Measurements from ENCODE around the gene AKT3.
"Not testable (repeated sequence)": the region's sequence is repeated elsewhere in the genome, so short reads cannot be mapped to it uniquely, and the experiment has no call there.

AKT3 gene

GRCh38 chr1:243842161-243842560 lies 7.9 kb downstream of the AKT3 start:
- DNase-seq (ENCODE audit: low read depth in 2 of 2): no peak

- no peak for DNase-seq (ENCODE audit: low read depth in 2 of 2)
Observed at GRCh38 chr1:243841507-243841906, 8.5 kb downstream of the AKT3 start.

GRCh38 chr1:243837907-243838535 lies 12.0 kb downstream of the AKT3 start:
- DNase-seq (ENCODE audit: low read depth in 2 of 2): no peak

GRCh38 chr1:243834130-243834529 lies 15.9 kb downstream of the AKT3 start:
- DNase-seq (ENCODE audit: low read depth in 2 of 2): no peak

- no peak for DNase-seq (ENCODE audit: low read depth in 2 of 2)
Observed at GRCh38 chr1:243831463-243831862, 18.6 kb downstream of the AKT3 start.

GRCh38 chr1:243827206-243827605 lies 22.8 kb downstream of the AKT3 start:
- DNase-seq (ENCODE audit: low read depth in 2 of 2): no peak

GRCh38 chr1:243824907-243825306 lies 25.1 kb downstream of the AKT3 start:
- DNase-seq (ENCODE audit: low read depth in 2 of 2): not testable (repeated sequence)

- no peak for DNase-seq (ENCODE audit: low read depth in 2 of 2)
Observed at GRCh38 chr1:243821177-243821680, 28.8 kb downstream of the AKT3 start.

- no peak for DNase-seq (ENCODE audit: low read depth in 2 of 2)
Observed at GRCh38 chr1:243819438-243819839, 30.6 kb downstream of the AKT3 start.

- no peak for DNase-seq (ENCODE audit: low read depth in 2 of 2)
Observed at GRCh38 chr1:243818978-243819377, 31.1 kb downstream of the AKT3 start.

- no peak for DNase-seq (ENCODE audit: low read depth in 2 of 2)
Observed at GRCh38 chr1:243814718-243815117, 35.3 kb downstream of the AKT3 start.

GRCh38 chr1:243807346-243807745 lies 42.7 kb downstream of the AKT3 start:
- DNase-seq (ENCODE audit: low read depth in 2 of 2): not testable (repeated sequence)

- no peak for DNase-seq (ENCODE audit: low read depth in 2 of 2)
Observed at GRCh38 chr1:243806310-243806709, 43.7 kb downstream of the AKT3 start.

GRCh38 chr1:243802736-243803135 lies 47.3 kb downstream of the AKT3 start:
- DNase-seq (ENCODE audit: low read depth in 2 of 2): no peak

GRCh38 chr1:243801378-243801777 lies 48.7 kb downstream of the AKT3 start:
- no peak for DNase-seq (ENCODE audit: low read depth in 2 of 2)

- no peak for DNase-seq (ENCODE audit: low read depth in 2 of 2)
Observed at GRCh38 chr1:243799908-243800307, 50.1 kb downstream of the AKT3 start.

- no peak for DNase-seq (ENCODE audit: low read depth in 2 of 2)
Observed at GRCh38 chr1:243798726-243799125, 51.3 kb downstream of the AKT3 start.

GRCh38 chr1:243796016-243796415 lies 54.0 kb downstream of the AKT3 start:
- DNase-seq (ENCODE audit: low read depth in 2 of 2): no peak

GRCh38 chr1:243793298-243793697 lies 56.7 kb downstream of the AKT3 start:
- DNase-seq (ENCODE audit: low read depth in 2 of 2): no peak

GRCh38 chr1:243792891-243793290 lies 57.2 kb downstream of the AKT3 start:
- DNase-seq (ENCODE audit: low read depth in 2 of 2): no peak

- DNase-seq (ENCODE audit: low read depth in 2 of 2): no peak
Observed at GRCh38 chr1:243792401-243792800, 57.6 kb downstream of the AKT3 start.

- DNase-seq (ENCODE audit: low read depth in 2 of 2): no peak
Observed at GRCh38 chr1:243791586-243792267, 58.3 kb downstream of the AKT3 start.

- no peak for DNase-seq (ENCODE audit: low read depth in 2 of 2)
Observed at GRCh38 chr1:243790404-243790803, 59.6 kb downstream of the AKT3 start.
